ENCODE results near the gene RABGAP1. TPM values are rescaled to one million over a fixed set of nuclear protein-coding genes. Genes with fewer than 3 reads are reported as not detected.

The RABGAP1 gene
- total and polyA plus RNA-seq, 3 donors from 2014 or later = 53.0 to 113 (median 94.0) TPM

- intact Hi-C loops (cut with DNase I; ENCODE audit: low total_unique reads) = no loop called here
- no peak for DNase-seq
- Histone ChIP-seq H3K4me1 (no peaks in the 10 kb centered on the region), H3K27ac (no peak overlapping the region), H3K36me3 (ENCODE audit: low read depth, missing control alignments) (no peaks in the 10 kb centered on the region), H3K9me3 (no peaks in the 10 kb centered on the region), H3K4me3 (no peak overlapping the region), H3K27me3 (no peaks in the 10 kb centered on the region)
- TF ChIP-seq POLR2A (IDR thresholded peaks at IDR 0.05) (no peak), CTCF (IDR thresholded peaks at IDR 0.05) (no peak)
- 85 to 91% methylated on average over 2 of the region's 2 CpGs for WGBS, 2 donors
Measured at GRCh38 chr9:122988141-122988540, 47.3 kb downstream of the RABGAP1 start.

GRCh38 chr9:122988920-122989621 is 48.3 kb downstream of the RABGAP1 start:
- intact Hi-C loops (cut with DNase I; ENCODE audit: low total_unique reads) = no loop called here
- H3K36me3 ChIP-seq (ENCODE audit: low read depth, missing control alignments) = no peaks in the 10 kb centered on the region

GRCh38 chr9:122991370-122991830 is 50.6 kb downstream of the RABGAP1 start:
- Histone ChIP-seq H3K4me3 (no peak overlapping the region), H3K4me1 (no peaks in the 10 kb centered on the region), H3K27ac (no peak overlapping the region), H3K9me3 (no peaks in the 10 kb centered on the region), H3K36me3 (ENCODE audit: low read depth, missing control alignments) (no peaks in the 10 kb centered on the region), H3K27me3 (no peaks in the 10 kb centered on the region)
- intact Hi-C loops (cut with DNase I; ENCODE audit: low total_unique reads) = no loop called here
- peak; percentile 43 for DNase-seq
- TF ChIP-seq CTCF (IDR thresholded peaks at IDR 0.05) = peak; percentile 61 to 71 (median 67)
- TF ChIP-seq POLR2A (IDR thresholded peaks at IDR 0.05) = no peak
- WGBS, 2 donors = 55 to 63% methylated on average over 4 of the region's 4 CpGs

More at GRCh38 chr9:122988920-122989621, 48.3 kb downstream of the RABGAP1 start:
- Histone ChIP-seq H3K27me3 (no peaks in the 10 kb centered on the region), H3K4me1 (no peaks in the 10 kb centered on the region), H3K9me3 (no peaks in the 10 kb centered on the region), H3K27ac (no peak overlapping the region), H3K4me3 (no peak overlapping the region)
- 74 to 82% methylated on average over 8 of the region's 8 CpGs for WGBS, 2 donors
- TF ChIP-seq POLR2A (IDR thresholded peaks at IDR 0.05) = no peak
- no peak for DNase-seq

GRCh38 chr9:122996586-122996985 is 55.8 kb downstream of the RABGAP1 start:
- WGBS, 2 donors = 83 to 94% methylated on average over 1 of the region's 1 CpG
- Histone ChIP-seq H3K9me3 (no peaks in the 10 kb centered on the region), H3K27me3 (no peaks in the 10 kb centered on the region), H3K36me3 (ENCODE audit: low read depth, missing control alignments) (no peaks in the 10 kb centered on the region), H3K27ac (no peak overlapping the region), H3K4me1 (no peaks in the 10 kb centered on the region), H3K4me3 (no peak overlapping the region)
- intact Hi-C loops (cut with DNase I; ENCODE audit: low total_unique reads) = no loop called here
- TF ChIP-seq CTCF (IDR thresholded peaks at IDR 0.05) (no peak), POLR2A (IDR thresholded peaks at IDR 0.05) (no peak)
- no peak for DNase-seq

- WGBS, 2 donors = 88 to 90% methylated on average over 5 of the region's 5 CpGs
Measured at GRCh38 chr9:122998448-122998847, 57.6 kb downstream of the RABGAP1 start.

More at GRCh38 chr9:122998448-122998847, 57.6 kb downstream of the RABGAP1 start:
- TF ChIP-seq CTCF (IDR thresholded peaks at IDR 0.05) = no peak
- no peak for TF ChIP-seq POLR2A (IDR thresholded peaks at IDR 0.05)
- intact Hi-C loops (cut with DNase I; ENCODE audit: low total_unique reads) = no loop called here
- H3K27ac ChIP-seq = no peak overlapping the region
- H3K27me3 ChIP-seq = no peaks in the 10 kb centered on the region
- H3K9me3 ChIP-seq = no peaks in the 10 kb centered on the region
- no peaks in the 10 kb centered on the region for H3K36me3 ChIP-seq (ENCODE audit: low read depth, missing control alignments)
- H3K4me3 ChIP-seq = no peak overlapping the region
- no peaks in the 10 kb centered on the region for H3K4me1 ChIP-seq
- DNase-seq = no peak

Measured in testis (tissue), 3 donors.